NT2/D1 (cell line): Measurements from ENCODE around the gene ACTBL2.

Experiments used
- SUZ12 ChIP-seq: IDR thresholded peaks from 2 replicates; pipeline ENCODE4 v1.6.1; 2011; ENCODE audit not compliant: insufficient read length, insufficient read depth; ENCODE audit errors: extremely low read depth
- YY1 ChIP-seq: IDR thresholded peaks from 2 replicates; pipeline ENCODE4 v1.6.1; 2011; ENCODE audit not compliant: insufficient read length, insufficient read depth
- ZNF274 ChIP-seq: IDR thresholded peaks from 2 replicates; pipeline ENCODE4 v1.6.1; 2011; ENCODE audit warnings: mild to moderate bottlenecking, low read depth, low read length

DNA sequence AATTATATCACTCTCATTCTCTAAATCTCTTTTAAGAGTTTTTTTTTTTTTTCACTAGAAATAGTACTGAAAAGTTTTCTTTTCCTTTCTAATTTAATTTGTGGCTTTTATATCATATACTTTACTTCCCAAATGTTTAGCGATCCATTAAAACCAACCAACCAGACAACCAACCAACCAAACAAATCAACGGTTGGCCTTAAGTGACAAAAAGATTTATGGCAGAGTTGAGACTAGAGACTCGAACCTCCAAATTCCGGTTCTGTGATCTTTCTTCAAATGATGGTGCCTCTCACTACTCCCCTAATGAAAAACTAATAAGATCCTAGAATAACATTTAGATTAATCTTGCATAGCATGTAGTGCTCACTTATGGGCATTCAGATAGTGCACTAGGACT lies 45.3 kb upstream of the ACTBL2 start:
- TF ChIP-seq YY1 (no peak), ZNF274 (no peak), SUZ12 (no peak)
